Measurements from ENCODE around the gene OCRL.

GRCh38 chrX:129556806-129557315 is 16.8 kb downstream of the OCRL start:
- TF ChIP-seq GATA3 (IDR thresholded peaks at IDR 0.05; ENCODE audit: low read depth, low read length) = no peak
- TF ChIP-seq GATA2 (IDR thresholded peaks at IDR 0.05; ENCODE audit: low read depth, low read length) = no peak
